HG02840 (cell line): ENCODE data around the gene KCNMA1.
"Not testable (repeated sequence)": the region's sequence is repeated elsewhere in the genome, so short reads cannot be mapped to it uniquely, and the experiment has no call there.

Experiments used
- ATAC-seq: cut with Tn5 transposase; IDR thresholded peaks from one replicate; pipeline ENCODE4 v1.9.1; 2021; ENCODE audit warnings: mild to moderate bottlenecking, moderate library complexity, moderate number of reproducible peaks; ENCODE audit not compliant: unreplicated experiment, low FRiP score

Gene KCNMA1

DNA sequence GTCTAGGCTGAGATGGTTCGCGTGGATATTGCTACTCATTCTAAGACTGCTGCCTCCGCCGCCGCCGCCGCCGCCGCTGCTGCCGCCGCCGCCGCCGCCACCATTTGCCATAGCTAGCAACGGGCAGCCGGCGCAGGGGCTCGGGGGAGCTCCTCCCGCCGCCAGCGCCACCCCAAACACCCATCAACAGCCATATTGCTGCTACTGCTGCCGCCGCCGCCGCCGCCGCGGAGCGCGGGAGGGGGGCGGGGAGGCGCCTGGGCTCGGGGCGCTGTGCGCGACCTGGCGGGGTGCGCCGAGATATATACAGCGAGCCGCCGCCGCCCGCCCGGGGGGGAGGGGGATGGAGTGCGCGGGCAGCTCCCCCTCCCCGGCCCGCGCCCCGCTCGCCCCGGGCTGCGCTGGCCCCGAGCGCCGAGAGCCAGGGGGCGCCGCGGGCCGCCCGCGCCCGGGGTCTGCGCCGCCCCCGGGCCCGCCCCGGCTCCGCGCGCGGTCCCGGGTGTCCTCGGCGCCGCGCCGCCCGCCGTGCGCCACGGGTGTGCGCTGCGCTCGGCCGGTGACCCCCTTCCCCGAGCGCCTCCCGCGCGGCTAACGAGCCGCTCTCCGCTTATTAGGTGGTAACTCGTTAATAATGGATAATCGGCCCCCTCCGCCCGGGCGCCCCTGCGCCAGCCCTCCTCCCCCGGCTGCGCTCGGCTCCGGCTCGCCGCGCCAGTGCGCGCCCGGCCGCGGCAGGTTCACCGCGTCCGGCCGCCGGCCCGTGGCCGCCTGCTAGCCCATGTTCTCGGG lies at the start of gene KCNMA1:
KCNMA1 (minus strand) TSS at position 277 of the 789 bp plus-strand sequence.
- no peak for ATAC-seq

- no peak for ATAC-seq
Observed at GRCh38 chr10:77686650-77687417, 49.2 kb upstream of the KCNMA1 start.

DNA sequence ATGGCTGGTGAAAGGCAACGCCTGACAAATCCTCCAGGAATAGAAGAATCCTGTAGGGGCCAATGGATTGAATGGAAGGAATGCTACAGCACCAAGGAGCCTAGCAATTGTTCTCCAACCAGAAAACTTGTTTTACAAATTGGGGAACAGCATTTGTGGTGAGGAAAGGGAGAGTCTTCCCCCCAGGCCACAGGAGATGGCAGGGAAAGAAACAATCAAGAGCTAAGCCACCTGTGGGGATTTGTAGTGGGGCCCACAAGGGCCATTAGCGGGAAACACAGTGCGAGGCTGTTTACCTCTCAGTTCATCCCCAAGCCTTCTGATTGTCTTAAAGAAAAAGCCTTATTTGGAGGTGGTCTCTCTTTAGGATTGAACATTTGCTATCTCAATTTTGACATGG lies 48.5 kb upstream of the KCNMA1 start:
- ATAC-seq = no peak

DNA sequence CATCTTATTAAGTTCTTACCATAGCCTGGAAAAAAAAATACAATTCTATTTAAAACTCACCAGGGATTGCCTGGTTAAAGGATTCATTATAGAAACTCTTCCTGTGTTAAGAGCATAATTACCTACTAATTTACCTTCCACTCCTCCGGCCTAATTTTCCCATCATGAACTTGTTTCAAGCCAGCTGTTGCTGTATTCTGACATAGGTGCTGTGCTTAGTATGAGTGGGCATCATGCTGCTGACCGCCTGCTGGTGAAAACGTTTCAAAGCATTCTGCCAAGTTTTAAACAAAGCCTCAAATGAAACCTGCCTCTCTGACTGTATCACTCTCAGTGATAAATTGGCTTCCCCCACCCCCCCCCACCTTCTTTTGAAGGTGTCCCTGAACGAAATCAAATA lies 47.8 kb upstream of the KCNMA1 start:
- no peak for ATAC-seq

DNA sequence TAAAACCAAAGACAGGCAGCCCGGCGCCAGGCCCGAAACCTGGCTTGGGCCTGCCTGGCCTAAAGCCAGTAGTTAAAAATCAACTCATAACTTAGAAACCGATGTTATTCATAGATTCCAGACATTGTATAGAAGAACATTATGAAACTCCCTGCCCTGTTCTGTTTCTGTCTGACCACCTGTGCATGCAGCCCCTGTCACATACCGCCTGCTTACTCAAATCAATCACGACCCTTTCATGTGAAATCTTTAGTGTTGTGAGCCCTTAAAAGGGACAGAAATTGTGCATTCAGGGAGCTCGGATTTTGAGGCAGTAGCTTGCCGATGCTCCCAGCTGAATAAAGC lies 45.5 kb upstream of the KCNMA1 start:
- ATAC-seq = not testable (repeated sequence)

DNA sequence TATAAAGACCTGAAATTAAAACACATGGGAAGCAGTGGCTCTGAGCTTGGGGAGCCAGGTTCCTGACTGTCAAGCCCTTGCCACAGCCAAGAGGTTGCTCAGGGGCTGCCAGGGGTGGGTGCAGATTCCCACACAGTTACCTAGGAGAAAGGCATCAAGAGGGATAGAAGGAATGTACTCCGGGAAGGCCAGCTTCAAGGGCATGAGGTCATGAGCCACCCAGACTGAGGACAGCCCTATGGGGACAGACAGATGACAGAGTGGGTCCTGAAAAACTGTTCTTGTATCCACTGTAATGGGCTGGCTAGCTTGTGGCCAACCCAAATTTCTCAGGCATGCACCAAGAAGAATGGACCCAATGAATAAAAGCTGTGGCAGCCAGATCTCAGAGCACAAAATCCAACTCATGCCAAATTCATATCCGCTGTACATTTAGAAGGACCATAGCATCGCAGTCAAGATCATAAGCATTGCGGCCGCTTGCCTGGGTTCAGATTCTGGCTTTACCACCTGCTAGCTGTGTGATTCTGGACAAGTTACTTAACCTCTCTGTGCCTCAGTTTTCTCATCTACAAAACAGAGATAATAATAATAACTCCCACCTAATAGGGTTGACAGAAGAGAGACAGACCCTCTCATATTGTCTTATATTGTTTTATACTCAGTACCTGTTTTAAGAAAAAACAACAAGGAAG lies 44.9 kb upstream of the KCNMA1 start:
- no peak for ATAC-seq

DNA sequence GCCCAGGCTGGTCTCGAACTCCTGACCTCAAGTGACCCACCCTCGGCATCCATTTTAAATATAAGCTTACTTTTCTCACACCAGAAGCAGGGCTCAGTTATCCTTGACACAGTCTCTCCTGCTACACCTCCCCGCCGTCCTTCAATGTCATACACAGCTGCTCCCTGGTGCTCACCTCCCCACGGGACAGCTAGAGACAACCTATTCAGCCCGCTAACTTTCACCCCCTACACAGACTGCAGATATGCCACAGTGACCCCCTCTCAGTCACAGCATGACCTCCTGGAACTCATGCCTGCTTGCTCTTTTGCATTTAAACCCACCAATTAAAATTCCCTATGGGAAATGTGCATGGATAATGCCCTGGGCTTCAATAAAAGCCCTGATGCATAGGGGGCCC lies 44.2 kb upstream of the KCNMA1 start:
- ATAC-seq = no peak

GRCh38 chr10:77680811-77681210 lies 43.2 kb upstream of the KCNMA1 start:
- ATAC-seq = no peak

- no peak for ATAC-seq
Observed at GRCh38 chr10:77680065-77680464, 42.5 kb upstream of the KCNMA1 start.

DNA sequence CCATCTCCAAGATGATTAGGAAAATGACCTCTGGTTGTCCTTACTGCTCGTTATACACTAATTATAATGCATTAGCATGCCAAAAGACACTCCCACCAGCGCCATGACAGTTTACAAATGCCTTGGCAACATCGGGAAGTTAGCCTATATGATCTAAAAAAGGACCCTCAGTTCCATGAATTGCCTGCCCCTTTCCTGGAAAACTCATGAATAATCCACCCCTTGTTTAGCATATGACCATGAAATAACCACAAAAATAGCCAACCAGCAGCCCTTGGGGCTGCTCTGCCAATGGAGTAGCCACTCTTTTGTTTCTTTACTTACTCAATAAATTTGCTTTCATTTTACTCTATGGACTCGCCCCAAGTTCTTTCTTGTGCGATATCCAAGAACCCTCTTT lies 41.6 kb upstream of the KCNMA1 start:
- ATAC-seq = no peak

GRCh38 chr10:77678146-77678545 lies 40.5 kb upstream of the KCNMA1 start:
- ATAC-seq = no peak

DNA sequence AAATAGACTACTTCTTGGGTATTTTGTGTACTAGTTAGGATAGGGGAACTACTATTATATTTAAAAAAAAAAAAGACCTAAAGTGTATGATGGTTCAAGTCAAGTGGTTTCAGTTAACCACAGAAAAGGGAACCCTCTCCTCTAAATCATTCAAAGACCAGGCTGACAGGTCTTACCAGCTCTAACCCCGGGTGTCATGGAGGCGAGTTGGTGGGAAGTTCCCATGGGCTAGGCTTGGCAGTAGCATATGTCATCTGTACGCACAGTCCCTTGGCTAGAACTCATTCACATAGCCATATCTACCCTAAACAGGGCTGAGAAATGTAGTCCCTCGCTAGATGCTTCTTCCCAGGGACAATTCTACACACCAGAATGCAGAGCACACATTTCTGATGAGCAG lies 37.7 kb upstream of the KCNMA1 start:
- ATAC-seq = no peak

GRCh38 chr10:77673515-77674140 lies 36.0 kb upstream of the KCNMA1 start:
- no peak for ATAC-seq

DNA sequence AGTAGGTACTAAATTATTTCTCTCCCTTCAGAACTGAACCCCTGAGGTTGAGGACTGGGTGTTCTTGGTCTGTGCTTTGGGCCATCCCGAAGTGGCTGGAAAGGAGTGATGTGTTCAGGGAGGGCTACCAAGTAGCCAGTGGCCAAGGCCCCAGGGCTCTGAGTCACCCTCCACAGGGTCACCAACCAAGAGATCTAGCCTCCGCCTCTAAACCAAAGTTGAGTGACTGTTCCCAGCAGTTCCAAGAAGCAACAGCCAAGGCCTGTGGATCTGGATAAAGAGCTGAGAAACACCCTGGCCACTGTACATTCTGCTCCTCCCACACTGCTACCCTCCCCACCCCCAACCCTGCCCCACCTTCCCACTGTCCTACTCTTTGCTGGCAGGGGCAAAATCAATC lies 35.5 kb upstream of the KCNMA1 start:
- ATAC-seq = no peak

GRCh38 chr10:77671594-77672252 lies 34.1 kb upstream of the KCNMA1 start:
- ATAC-seq = no peak

DNA sequence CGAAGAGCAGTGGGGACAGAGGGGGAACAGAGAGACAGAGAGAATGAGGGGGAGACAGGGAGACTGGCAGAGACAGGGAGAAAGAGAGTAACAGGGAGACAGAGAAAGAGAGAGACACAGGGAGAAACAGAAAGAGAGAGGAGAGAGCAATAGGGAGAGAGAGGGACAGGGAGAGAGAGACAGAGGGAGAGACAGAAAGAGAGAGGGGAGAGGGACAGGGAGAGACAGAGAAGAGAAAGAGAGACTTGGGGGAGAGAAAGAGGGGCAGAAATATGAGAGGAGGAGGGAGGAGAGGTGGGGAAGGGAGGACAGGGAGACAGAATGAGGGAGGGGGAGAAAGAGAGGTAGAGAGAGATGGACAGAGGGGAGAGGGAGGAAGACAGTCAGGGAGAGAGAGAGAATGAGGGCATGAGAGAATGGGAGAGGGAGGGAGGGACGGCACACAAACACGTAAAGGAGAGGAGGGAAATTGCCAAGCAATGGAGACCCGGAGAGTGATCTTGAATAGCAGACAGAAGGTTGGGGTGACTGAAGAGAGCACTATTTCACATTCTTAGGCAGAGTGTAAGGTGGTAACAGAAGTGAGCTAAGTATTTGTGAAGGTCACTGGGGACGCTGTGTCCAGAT lies 33.3 kb upstream of the KCNMA1 start:
- ATAC-seq = no peak

- no peak for ATAC-seq
Observed at GRCh38 chr10:77669892-77670291, 32.3 kb upstream of the KCNMA1 start.

DNA sequence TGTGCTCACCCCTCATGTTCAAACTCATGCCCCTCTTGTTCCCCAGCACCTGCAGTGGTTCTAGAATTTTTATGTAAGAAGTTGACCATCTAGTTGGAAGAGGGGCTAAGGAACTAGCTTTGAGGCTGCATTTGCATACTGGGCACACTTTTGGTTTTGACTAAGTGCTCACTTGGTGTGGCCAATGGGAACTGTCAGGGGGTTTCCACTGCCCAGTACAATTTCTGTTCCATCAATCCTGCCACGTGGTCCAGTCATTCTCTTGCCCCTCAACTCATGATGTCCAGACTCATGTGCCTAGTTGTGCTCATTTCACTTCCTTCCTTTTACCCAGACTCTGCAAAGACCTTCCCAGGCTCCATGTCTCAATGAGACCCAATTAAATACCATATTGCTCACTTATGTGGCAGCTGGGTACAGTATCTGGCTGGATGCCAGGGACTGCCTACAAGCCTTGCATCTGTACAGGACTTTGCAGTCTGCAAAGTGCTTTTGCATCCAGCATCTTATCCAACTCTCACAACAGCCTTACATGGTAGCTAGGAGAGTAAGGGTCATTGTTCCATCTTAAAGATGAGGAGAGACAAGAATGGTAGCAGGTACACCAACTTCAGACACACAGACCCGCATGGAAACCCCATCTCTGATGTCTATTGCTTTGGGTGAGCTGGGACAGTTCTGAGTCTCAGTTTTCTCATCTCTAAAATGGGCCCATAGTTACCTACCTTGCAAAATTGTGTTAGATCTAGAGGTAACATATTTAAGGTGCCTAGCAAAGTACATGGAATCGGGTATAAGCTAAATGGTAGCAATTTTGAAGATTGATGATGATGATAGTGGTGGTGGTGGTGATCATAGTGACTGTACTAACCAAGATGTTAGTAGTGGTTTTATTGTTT lies 30.1 kb upstream of the KCNMA1 start:
- no peak for ATAC-seq

DNA sequence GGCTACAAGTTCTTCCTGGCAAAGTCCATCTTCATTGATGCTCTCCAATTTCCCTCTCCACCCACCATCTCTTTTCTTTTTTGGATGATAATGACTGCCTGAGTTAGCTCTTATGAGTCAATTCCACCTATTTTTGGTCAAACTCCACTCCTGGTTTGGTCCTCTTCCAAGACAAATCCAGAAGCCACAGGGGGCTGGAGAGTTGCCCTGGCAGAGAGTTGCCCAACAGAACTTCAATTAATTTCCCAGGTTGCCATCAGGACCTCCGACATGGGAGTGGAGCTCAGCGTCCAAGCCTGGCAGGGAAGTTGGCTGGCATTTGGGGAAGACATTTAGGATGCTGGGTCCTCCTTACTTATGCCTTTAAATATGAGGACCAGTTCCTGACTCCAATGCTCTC lies 29.2 kb upstream of the KCNMA1 start:
- ATAC-seq = no peak
